NB4 (cell line): Measurements from ENCODE around the gene SPON1.

ENCODE experiments used
- CTCF ChIP-seq: IDR thresholded peaks from one replicate; pipeline ENCODE4 v1.5.1; 2012; ENCODE audit warnings: low read depth, low read length
- MAX ChIP-seq: IDR thresholded peaks from 2 replicates; pipeline ENCODE4 v1.6.1; 2011; ENCODE audit warnings: low read depth, low read length
- MYC ChIP-seq: IDR thresholded peaks from 2 replicates; pipeline ENCODE4 v1.6.1; 2011; ENCODE audit warnings: low read depth, low read length
- POLR2A ChIP-seq: IDR thresholded peaks from 2 replicates; pipeline ENCODE4 v1.6.1; 2011; ENCODE audit warnings: mild to moderate bottlenecking; ENCODE audit not compliant: insufficient read length; ENCODE audit errors: extremely low read depth

- TF ChIP-seq MAX (no peak), CTCF (no peak), POLR2A (no peak), MYC (no peak)
These were observed 337.4 kb downstream of the SPON1 start for GRCh38 chr11:14299921-14300320.
